HG03520 (cell line): ENCODE data around the gene PIK3CG.
A peak's percentile ranks its signal among the peaks of the same experiment; 100 is the strongest.

Experiments
- ATAC-seq: cut with Tn5 transposase; IDR thresholded peaks from one replicate; pipeline ENCODE4 v1.9.1; 2021; ENCODE audit warnings: mild to moderate bottlenecking, moderate library complexity; ENCODE audit not compliant: unreplicated experiment

The PIK3CG gene

DNA sequence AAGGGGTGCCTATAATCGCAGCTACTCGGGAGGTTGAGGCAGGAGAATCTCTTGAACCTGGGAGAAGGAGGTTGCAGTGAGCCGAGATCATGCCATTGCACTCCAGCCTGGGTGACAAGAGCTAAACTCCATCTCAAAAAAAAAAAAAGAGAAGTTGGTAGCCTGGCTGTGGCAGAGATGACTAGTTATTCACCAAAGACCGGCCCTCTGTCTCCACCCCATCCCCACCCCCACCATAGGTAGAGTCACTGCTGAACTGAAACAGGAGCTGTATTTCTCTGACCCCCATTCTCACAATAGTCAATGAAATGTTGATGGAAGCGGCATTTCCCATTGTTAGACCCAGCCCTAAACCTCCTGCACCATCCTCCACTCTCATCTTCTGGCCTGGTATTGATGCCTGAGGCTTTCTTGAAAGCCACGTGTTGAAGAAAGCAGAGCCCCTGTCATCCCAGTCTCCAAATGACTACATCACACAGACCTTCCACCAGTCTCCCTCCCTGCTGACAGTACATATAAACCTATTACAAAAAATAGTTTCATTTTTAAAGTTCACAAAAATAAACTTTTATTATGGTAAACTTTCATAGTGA, 9.4 kb upstream of the PIK3CG start:
- ATAC-seq, result no peak

DNA sequence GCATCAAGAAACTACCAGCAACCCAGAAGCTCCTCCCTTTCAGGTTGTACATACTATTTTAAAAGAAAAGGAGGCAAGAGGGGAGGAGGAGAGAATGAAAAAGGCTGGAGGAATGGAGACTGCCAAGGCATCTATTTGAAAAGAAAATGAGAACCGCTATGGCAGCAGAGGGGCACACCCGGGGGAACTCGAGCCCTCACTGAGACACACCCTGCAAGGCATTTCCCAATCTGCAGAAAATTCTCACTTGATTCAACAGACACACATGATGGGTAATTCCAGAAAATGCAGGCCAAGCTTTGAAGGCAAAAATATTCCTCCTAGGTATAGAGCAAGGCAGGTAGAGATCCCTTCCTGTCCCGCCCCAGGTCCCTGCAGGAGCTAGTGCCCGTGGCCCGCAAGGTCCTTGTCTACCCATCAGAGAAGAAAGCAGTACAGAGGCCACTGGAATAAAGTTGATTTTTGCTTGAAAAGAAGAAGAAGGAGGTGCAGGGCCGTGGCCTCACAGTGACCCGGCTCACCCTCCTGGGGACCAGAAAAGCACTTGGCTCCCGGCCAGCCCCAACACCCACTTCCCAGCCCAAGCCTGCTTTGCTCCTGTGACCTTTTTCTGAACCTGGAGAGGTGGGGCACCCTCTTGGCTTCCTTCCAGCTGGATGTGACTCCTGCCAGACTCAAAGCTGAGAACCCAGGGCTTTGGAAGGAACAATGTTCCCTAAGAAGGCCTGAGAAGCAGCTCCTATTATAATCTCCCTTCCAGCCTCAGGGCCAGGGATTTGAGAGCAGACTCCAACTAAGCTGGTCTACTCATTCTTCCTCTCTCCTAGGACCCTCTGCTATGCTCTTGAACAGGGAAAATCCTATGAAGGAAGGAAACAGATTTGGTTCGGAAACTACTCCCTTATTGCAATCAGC, 6.2 kb upstream of the PIK3CG start:
- ATAC-seq, result no peak

DNA sequence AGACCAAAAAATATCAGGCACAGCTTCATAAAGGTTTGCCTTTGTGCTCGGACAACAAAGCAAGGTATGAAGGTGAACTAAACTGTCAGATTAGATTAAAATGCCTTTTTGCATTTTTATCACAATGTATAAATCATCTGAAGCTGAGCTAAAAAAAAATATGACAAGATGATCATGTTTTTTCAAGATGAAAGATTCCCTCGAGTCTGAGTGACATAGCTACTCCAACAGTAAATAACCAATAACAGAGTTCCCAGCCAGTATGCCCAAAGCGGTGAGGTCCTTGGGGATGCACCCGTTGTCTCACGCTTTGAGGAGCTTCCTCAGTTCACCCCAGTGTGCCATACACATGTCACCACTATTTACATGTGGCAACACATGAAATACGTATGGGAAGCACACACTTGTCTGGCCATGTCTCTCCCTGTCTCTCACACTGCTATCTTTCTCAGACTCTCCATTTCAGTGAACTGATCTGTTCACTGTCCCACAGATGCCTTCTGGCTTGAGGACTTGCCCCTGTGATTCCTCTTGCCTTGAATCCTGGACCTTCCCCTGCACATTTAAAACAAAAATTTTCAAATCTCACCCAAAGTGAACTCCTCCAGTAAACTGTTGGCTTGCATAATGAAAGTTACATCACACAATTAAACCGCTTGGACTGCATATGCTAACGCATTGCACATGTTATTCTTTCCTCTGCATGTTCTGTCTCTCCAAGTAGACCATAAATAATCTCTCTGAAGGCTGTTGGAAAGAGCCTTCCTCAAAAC, 2.6 kb upstream of the PIK3CG start:
- no peak for ATAC-seq

GRCh38 chr7:106863274-106863997, 1.6 kb upstream of the PIK3CG start:
- no peak for ATAC-seq

DNA sequence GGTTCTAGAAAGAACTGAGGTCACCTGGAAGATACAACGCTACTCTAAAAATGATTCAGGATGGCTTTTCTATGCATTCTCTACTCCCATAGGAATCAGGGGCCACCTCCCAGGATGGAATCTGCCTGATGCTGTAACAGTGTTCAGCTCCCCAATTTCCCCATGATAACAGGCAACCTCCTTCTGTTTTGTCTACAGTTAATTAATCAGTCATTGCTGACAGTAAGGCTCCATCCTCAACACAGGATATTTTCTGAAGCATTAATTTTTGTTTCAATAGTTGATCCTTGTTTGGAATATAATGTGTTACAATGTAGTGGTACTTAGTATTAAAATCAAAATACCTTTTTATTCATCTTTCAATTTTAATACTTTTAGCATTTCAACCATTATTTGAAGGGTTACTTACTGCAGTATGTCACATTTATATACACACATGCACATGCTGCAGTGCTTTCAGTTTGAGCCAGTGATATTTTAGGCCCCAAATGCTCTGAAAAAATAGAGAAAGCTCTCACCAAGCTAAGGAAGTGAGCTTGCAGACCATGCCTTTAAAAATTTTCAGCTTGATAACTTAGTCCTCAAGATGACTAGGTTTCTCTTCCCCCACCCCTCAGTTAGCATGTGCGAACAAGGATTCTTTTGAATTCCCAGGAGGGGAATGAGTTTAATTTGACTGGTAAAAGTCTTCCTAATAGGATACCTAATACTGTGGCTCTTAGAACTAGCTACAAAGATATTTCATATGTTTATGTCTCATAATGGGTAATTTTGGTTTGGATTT, 592 bp upstream of the PIK3CG start:
- ATAC-seq, result peak; percentile 32

- no peak for ATAC-seq
These were observed 1.5 kb downstream of the PIK3CG start for GRCh38 chr7:106866298-106867281.

- ATAC-seq, result no peak
These were observed 2.7 kb downstream of the PIK3CG start for GRCh38 chr7:106867641-106868351.

- no peak for ATAC-seq
These were observed 3.3 kb downstream of the PIK3CG start for GRCh38 chr7:106868364-106868763.

DNA sequence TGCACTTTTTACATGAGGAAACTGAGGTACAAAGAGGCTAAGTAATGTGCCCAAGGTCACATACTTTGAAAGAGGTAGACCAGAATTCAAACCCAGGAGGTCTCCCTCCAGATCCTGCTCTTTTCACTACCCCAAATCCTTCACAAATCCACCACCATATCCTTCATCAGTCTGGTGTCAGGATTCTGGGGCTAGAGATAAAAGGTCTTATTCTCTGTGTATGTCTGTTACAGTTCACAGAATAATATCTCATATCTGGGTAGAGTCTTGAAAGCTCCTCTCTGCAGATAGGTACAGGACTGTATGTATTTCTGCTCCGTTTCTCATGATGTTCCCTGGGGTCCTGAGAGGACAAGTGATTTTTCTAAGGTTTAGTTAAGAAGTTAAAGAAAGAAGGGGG, 4.9 kb downstream of the PIK3CG start:
- ATAC-seq, result no peak

GRCh38 chr7:106870528-106870927, 5.4 kb downstream of the PIK3CG start:
- ATAC-seq, result no peak

- peak; percentile 90 for ATAC-seq
These were observed 5.9 kb downstream of the PIK3CG start for GRCh38 chr7:106870983-106871410.

DNA sequence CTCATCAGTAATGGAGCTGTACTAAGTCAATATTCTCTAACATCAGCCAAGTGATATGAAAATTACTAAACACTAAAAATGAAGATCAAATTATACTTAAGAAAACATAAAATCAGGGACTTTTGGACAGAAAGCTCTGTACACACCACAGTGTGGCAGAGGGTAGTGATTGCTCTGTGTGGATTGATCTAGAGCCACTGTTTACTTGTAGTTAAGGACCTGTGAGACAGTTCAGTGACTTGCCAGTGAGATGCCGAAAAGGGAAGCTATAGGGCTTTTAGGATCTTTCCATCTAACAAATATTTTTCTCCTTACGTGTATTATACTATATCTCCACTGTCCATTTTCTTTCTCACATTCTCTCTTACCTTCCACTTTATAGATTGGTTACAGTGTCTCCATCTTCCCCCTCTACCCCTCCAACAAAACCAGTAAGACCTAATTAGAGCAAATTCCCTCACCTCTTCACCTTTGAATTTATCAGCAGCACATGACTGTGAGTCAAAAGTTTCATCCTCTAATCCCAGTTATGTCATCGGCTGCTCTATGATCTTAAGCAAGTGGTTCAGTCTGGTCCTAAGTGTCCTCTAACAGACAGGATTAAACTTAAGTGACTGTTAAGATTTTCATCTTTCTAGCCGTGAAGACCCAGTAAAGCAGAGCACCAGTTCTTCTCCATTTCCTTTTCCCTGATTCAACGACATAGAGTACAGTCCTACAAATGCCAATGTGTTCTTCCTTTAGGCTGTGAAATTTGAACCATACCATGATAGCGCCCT, 6.9 kb downstream of the PIK3CG start:
- no peak for ATAC-seq

- no peak for ATAC-seq
These were observed 7.7 kb downstream of the PIK3CG start for GRCh38 chr7:106872763-106873162.

GRCh38 chr7:106874076-106874475, 9.0 kb downstream of the PIK3CG start:
- no peak for ATAC-seq

- no peak for ATAC-seq
These were observed 10.4 kb downstream of the PIK3CG start for GRCh38 chr7:106875508-106875907.

GRCh38 chr7:106878748-106879439, 13.8 kb downstream of the PIK3CG start:
- ATAC-seq, result no peak

DNA sequence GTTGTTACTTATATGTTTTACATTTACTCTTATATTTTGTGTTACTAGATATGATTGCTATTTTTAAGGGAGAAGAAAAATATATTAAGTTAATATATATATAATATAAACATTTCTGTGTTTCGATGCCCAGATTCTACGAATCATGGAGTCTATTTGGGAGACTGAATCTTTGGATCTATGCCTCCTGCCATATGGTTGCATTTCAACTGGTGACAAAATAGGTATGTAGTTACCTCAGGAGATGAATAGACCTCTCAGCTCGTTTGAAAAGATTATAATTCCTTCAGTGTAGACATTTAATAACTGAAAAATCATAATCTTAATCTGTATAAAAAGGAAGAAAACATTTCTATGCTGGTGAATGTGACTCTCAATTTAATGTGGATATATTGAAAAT, 16.9 kb downstream of the PIK3CG start:
- ATAC-seq, result no peak
